HepG2 (cell line): ENCODE measurements around the gene RBPMS2. TPM values are rescaled to one million over a fixed set of nuclear protein-coding genes. Genes with fewer than 3 reads are reported as not detected.

ENCODE experiments used
- ELF3 ChIP-seq: IDR thresholded peaks from 2 replicates; pipeline ENCODE4 v1.6.1; 2016; ENCODE audit warnings: missing genetic modification reagents, missing compliant biosample characterization
- FOXO1 ChIP-seq: sonication (generic); formaldehyde crosslinking; IDR thresholded peaks from 2 replicates; pipeline ENCODE4 v1.4.0; 2020; ENCODE audit warnings: missing genetic modification reagents
- PHB2 ChIP-seq: fragments of 450-650 bp; IDR thresholded peaks from 2 replicates; pipeline ENCODE4 v1.6.1; 2018; ENCODE audit not compliant: partially characterized antibody
- RAD21 ChIP-seq: fragments of 450-650 bp; formaldehyde crosslinking; IDR thresholded peaks from 2 replicates; pipeline ENCODE4 v1.5.0; 2020; ENCODE audit warnings: mild to moderate bottlenecking
- SALL1 ChIP-seq: sonication (generic); formaldehyde crosslinking; IDR thresholded peaks from 2 replicates; pipeline ENCODE4 v1.8.0; 2022; ENCODE audit warnings: mild to moderate bottlenecking, missing genetic modification reagents
- SAP130 ChIP-seq: IDR thresholded peaks from 2 replicates; pipeline ENCODE4 v1.6.1; 2016; ENCODE audit warnings: low read depth
- YEATS4 ChIP-seq: sonication (generic); formaldehyde crosslinking; IDR thresholded peaks from 2 replicates; pipeline ENCODE4 v1.4.0; 2020; ENCODE audit warnings: missing genetic modification reagents, borderline replicate concordance
- ZNF430 ChIP-seq: sonication (generic); formaldehyde crosslinking; IDR thresholded peaks from 2 replicates; pipeline ENCODE4 v1.9.0; 2021; ENCODE audit warnings: mild to moderate bottlenecking, missing genetic modification reagents
- ZSCAN9 ChIP-seq: IDR thresholded peaks from 2 replicates; pipeline ENCODE4 v1.6.1; 2016; ENCODE audit warnings: borderline replicate concordance
- polyA plus RNA-seq, 8 experiments: library from polyadenylated mRNA; depleted of rRNA in 3 of 8; stranded (reverse) in 7 of 8; unstranded in 1 of 8; fragments of >200 nt; fragmentation: Illumina TruSeq in 4 of 8; extraction: Trizol in 4 of 8; gene quantifications; 2 replicates each; pipeline versions ENCODE4 v1.2.1 to v1.2.3, GENCODE V29; 2011 to 2016; ENCODE audit warnings: low read depth in 4 of 8, missing spikeins in 1 of 8, mixed read lengths in 1 of 8; ENCODE audit not compliant: insufficient read depth in 1 of 8
- total RNA-seq, 5 experiments: library from RNA; depleted of rRNA; stranded (reverse); fragments of >200 nt; fragmentation: Illumina TruSeq; extraction: Trizol; gene quantifications; 2 replicates each; pipeline ENCODE4 v1.2.3, GENCODE V29; 2016; ENCODE audit warnings: low read depth in 1 of 5
- TF ChIP-seq, protein P1 (sequence below), 2 experiments: fragments of 450-650 bp in 1 of 2; sonication (generic) in 1 of 2; formaldehyde crosslinking in 1 of 2; IDR thresholded peaks; 2 replicates each; pipeline versions ENCODE4 v1.6.1 to v1.8.0; 2016 to 2022; ENCODE audit warnings: antibody characterized with exemption in 1 of 2, mild to moderate bottlenecking in 1 of 2, missing genetic modification reagents in 1 of 2
- TF ChIP-seq, protein P2 (sequence below): sonication (generic); formaldehyde crosslinking; IDR thresholded peaks from 2 replicates; pipeline ENCODE4 v1.5.0; 2020; ENCODE audit warnings: mild to moderate bottlenecking, missing genetic modification reagents, moderate library complexity
- TF ChIP-seq, protein P3 (sequence below), 2 experiments: sonication (generic) in 1 of 2; formaldehyde crosslinking in 1 of 2; IDR thresholded peaks; 2 replicates each; pipeline versions ENCODE4 v1.4.0 to v1.6.1; 2018 to 2020; ENCODE audit warnings: missing genetic modification reagents in 2 of 2, borderline replicate concordance in 1 of 2, low read depth in 1 of 2, mild to moderate bottlenecking in 1 of 2, missing biosample characterization in 1 of 2
- TF ChIP-seq, protein P4 (sequence below): sonication (generic); formaldehyde crosslinking; IDR thresholded peaks from 2 replicates; pipeline ENCODE4 v1.4.0; 2020; ENCODE audit warnings: missing genetic modification reagents

RBPMS2 gene
- total and polyA plus RNA-seq, 2 of the 13 experiments (the other 11 are each of a cell fraction or from before 2014, with no cell fraction given) = 0.08 TPM; not detected in 1

DNA sequence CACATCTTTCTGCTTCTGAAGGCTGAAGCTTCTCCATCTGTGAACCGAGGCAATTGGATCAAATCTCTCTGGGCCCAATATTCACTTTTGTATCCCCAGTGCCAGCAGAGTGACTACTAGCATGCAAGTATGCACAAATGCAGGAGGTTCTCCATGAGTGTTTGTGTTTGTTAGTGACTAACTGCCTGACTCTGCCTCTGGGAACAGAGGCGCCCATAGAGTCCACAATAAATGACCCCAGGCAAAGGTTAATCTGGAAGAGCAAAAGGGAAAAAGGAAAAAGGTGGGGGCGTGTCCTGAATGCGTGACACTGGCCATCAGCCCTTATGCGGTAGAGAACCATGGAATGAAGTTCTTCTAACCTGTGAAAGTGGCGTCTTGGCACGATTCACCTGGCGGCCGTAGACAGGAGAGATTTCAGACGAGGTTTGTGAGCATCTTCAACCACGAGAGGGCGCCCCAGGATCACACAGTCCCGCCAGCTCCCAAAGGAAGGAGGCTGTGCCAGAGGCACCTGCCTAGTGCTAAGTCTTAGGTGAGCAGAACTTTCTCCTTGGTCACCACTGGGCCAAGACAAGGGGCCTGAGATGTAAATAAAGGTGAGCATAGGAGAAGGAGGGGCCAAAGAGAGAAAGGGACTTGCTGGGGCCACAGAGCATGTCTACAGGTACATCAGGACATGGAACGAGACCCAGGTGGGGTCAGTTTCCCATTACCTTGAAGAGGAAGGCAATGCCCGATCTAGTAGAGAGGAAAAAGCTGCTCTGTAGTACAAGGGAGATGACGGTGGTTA is 44.2 kb downstream of the RBPMS2 start (continued):
- TF ChIP-seq, protein P1, sequence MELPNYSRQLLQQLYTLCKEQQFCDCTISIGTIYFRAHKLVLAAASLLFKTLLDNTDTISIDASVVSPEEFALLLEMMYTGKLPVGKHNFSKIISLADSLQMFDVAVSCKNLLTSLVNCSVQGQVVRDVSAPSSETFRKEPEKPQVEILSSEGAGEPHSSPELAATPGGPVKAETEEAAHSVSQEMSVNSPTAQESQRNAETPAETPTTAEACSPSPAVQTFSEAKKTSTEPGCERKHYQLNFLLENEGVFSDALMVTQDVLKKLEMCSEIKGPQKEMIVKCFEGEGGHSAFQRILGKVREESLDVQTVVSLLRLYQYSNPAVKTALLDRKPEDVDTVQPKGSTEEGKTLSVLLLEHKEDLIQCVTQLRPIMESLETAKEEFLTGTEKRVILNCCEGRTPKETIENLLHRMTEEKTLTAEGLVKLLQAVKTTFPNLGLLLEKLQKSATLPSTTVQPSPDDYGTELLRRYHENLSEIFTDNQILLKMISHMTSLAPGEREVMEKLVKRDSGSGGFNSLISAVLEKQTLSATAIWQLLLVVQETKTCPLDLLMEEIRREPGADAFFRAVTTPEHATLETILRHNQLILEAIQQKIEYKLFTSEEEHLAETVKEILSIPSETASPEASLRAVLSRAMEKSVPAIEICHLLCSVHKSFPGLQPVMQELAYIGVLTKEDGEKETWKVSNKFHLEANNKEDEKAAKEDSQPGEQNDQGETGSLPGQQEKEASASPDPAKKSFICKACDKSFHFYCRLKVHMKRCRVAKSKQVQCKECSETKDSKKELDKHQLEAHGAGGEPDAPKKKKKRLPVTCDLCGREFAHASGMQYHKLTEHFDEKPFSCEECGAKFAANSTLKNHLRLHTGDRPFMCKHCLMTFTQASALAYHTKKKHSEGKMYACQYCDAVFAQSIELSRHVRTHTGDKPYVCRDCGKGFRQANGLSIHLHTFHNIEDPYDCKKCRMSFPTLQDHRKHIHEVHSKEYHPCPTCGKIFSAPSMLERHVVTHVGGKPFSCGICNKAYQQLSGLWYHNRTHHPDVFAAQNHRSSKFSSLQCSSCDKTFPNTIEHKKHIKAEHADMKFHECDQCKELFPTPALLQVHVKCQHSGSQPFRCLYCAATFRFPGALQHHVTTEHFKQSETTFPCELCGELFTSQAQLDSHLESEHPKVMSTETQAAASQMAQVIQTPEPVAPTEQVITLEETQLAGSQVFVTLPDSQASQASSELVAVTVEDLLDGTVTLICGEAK (IDR thresholded peaks at IDR 0.05) = no peak
- TF ChIP-seq, protein P1 (CRISPR knock-in tag; IDR thresholded peaks at IDR 0.05) = no peak
- TF ChIP-seq RAD21 (CRISPR knock-in tag) = peak; percentile 92
- TF ChIP-seq, protein P2, sequence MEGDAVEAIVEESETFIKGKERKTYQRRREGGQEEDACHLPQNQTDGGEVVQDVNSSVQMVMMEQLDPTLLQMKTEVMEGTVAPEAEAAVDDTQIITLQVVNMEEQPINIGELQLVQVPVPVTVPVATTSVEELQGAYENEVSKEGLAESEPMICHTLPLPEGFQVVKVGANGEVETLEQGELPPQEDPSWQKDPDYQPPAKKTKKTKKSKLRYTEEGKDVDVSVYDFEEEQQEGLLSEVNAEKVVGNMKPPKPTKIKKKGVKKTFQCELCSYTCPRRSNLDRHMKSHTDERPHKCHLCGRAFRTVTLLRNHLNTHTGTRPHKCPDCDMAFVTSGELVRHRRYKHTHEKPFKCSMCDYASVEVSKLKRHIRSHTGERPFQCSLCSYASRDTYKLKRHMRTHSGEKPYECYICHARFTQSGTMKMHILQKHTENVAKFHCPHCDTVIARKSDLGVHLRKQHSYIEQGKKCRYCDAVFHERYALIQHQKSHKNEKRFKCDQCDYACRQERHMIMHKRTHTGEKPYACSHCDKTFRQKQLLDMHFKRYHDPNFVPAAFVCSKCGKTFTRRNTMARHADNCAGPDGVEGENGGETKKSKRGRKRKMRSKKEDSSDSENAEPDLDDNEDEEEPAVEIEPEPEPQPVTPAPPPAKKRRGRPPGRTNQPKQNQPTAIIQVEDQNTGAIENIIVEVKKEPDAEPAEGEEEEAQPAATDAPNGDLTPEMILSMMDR = peak; percentile 96
- peak; percentile 31; the same call in 1 of the 2 replicates for TF ChIP-seq SALL1 (CRISPR knock-in tag)
- TF ChIP-seq YEATS4 (CRISPR knock-in tag) = no peak
- TF ChIP-seq ELF3 (CRISPR knock-in tag) = peak; percentile 42; the same call in 1 of the 2 replicates
- TF ChIP-seq PHB2 = no peak
- TF ChIP-seq SAP130 = peak; percentile 41; the same call in 1 of the 2 replicates
- TF ChIP-seq FOXO1 (CRISPR knock-in tag) = no peak
- TF ChIP-seq, protein P3, sequence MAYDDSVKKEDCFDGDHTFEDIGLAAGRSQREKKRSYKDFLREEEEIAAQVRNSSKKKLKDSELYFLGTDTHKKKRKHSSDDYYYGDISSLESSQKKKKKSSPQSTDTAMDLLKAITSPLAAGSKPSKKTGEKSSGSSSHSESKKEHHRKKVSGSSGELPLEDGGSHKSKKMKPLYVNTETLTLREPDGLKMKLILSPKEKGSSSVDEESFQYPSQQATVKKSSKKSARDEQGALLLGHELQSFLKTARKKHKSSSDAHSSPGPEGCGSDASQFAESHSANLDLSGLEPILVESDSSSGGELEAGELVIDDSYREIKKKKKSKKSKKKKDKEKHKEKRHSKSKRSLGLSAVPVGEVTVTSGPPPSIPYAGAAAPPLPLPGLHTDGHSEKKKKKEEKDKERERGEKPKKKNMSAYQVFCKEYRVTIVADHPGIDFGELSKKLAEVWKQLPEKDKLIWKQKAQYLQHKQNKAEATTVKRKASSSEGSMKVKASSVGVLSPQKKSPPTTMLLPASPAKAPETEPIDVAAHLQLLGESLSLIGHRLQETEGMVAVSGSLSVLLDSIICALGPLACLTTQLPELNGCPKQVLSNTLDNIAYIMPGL (CRISPR knock-in tag; IDR thresholded peaks at IDR 0.05; ENCODE audit: borderline replicate concordance in 1 of 2, low read depth in 1 of 2) = 0 out of 4 replicates have a peak, but pooled peaks have one; percentile 34 to 40
- TF ChIP-seq, protein P4, sequence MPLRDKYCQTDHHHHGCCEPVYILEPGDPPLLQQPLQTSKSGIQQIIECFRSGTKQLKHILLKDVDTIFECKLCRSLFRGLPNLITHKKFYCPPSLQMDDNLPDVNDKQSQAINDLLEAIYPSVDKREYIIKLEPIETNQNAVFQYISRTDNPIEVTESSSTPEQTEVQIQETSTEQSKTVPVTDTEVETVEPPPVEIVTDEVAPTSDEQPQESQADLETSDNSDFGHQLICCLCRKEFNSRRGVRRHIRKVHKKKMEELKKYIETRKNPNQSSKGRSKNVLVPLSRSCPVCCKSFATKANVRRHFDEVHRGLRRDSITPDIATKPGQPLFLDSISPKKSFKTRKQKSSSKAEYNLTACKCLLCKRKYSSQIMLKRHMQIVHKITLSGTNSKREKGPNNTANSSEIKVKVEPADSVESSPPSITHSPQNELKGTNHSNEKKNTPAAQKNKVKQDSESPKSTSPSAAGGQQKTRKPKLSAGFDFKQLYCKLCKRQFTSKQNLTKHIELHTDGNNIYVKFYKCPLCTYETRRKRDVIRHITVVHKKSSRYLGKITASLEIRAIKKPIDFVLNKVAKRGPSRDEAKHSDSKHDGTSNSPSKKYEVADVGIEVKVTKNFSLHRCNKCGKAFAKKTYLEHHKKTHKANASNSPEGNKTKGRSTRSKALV (CRISPR knock-in tag) = 0 out of 2 replicates have a peak, but pooled peaks have one; percentile 27
- no peak for TF ChIP-seq ZSCAN9
- no peak for TF ChIP-seq ZNF430 (CRISPR knock-in tag)
